A673 (cell line): ENCODE results near the gene SMCHD1.

Experiments
- EZH2 ChIP-seq: fragments of 200-600 bp; sonication (generic); IDR thresholded peaks from 2 replicates; pipeline ENCODE4 v1.6.1; 2017; ENCODE audit warnings: borderline replicate concordance, low read depth, mild to moderate bottlenecking, mixed read lengths, antibody characterized with exemption, low read length; ENCODE audit not compliant: poor library complexity, severe bottlenecking
- TF ChIP-seq, protein P1 (sequence below): fragments of 300-800, 200-600 bp; sonication (generic); conservative IDR thresholded peaks from 2 replicates; pipeline ENCODE4 v1.5.1; 2017; ENCODE audit warnings: low read depth, mild to moderate bottlenecking, antibody characterized with exemption, low read length, moderate library complexity, mixed read lengths

- TF ChIP-seq, protein P1, sequence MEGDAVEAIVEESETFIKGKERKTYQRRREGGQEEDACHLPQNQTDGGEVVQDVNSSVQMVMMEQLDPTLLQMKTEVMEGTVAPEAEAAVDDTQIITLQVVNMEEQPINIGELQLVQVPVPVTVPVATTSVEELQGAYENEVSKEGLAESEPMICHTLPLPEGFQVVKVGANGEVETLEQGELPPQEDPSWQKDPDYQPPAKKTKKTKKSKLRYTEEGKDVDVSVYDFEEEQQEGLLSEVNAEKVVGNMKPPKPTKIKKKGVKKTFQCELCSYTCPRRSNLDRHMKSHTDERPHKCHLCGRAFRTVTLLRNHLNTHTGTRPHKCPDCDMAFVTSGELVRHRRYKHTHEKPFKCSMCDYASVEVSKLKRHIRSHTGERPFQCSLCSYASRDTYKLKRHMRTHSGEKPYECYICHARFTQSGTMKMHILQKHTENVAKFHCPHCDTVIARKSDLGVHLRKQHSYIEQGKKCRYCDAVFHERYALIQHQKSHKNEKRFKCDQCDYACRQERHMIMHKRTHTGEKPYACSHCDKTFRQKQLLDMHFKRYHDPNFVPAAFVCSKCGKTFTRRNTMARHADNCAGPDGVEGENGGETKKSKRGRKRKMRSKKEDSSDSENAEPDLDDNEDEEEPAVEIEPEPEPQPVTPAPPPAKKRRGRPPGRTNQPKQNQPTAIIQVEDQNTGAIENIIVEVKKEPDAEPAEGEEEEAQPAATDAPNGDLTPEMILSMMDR, result no peak
- TF ChIP-seq EZH2, result no peak
These were observed 119.1 kb downstream of the SMCHD1 start for GRCh38 chr18:2774669-2775068.
